ENCODE results near the gene CTSA. TPM values are rescaled to one million over a fixed set of nuclear protein-coding genes. Genes with fewer than 3 reads are reported as not detected.

Gene CTSA
- total RNA-seq, 1 experiment from 2014 or later = 109 TPM

DNA sequence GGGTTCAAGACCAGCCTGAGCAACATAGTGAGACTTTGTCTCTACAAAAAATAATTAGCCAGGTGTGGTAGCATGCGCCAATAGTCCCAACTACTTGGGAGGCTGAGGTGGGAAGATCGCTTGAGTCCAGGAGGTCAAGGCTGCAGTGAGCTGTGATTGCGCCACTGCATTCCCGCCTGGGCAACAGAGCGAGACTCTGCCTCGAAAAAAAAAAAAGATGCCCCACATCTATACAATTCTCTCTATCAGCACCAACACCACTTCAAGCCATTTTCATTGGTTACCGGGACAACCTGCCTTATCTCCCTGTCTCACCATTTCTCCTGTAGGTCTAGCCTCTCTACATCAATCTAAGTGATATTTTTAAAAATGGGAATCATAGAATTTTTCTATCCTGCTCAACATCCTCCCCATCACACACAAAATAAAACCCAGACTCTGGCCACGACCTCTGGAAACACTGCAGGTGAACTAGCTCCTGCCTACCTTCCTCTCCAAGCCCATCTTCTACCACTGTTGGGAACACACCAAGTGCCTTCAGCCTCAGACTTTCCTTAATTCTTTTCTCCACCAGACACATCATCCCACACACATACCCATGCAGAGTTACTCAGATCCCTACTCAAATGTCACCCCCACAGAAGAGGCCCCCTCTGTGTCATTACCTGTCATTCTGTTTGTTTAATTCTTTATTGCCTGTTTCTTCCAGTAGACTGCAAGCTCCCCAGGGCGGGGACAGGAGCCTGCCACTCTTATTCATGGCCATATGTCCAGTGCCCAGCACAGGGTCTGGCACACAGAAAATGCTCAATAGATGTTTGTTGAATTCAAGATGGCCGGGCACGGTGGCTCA, 30.4 kb downstream of the CTSA start (continued):
- TF ChIP-seq, protein P1, sequence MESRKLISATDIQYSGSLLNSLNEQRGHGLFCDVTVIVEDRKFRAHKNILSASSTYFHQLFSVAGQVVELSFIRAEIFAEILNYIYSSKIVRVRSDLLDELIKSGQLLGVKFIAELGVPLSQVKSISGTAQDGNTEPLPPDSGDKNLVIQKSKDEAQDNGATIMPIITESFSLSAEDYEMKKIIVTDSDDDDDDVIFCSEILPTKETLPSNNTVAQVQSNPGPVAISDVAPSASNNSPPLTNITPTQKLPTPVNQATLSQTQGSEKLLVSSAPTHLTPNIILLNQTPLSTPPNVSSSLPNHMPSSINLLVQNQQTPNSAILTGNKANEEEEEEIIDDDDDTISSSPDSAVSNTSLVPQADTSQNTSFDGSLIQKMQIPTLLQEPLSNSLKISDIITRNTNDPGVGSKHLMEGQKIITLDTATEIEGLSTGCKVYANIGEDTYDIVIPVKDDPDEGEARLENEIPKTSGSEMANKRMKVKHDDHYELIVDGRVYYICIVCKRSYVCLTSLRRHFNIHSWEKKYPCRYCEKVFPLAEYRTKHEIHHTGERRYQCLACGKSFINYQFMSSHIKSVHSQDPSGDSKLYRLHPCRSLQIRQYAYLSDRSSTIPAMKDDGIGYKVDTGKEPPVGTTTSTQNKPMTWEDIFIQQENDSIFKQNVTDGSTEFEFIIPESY (IDR thresholded peaks at IDR 0.05; ENCODE audit: extremely low read depth, insufficient replicate concordance, low read length) = no peak
- TF ChIP-seq ZFX (IDR thresholded peaks at IDR 0.05) (no peak), TCF7L2 (IDR thresholded peaks at IDR 0.05; ENCODE audit: borderline replicate concordance, extremely low read depth, insufficient read depth, insufficient read length) (no peak), EZH2phosphoT487 (IDR thresholded peaks at IDR 0.05; ENCODE audit: borderline replicate concordance) (no peak)
- TF ChIP-seq, protein P2, sequence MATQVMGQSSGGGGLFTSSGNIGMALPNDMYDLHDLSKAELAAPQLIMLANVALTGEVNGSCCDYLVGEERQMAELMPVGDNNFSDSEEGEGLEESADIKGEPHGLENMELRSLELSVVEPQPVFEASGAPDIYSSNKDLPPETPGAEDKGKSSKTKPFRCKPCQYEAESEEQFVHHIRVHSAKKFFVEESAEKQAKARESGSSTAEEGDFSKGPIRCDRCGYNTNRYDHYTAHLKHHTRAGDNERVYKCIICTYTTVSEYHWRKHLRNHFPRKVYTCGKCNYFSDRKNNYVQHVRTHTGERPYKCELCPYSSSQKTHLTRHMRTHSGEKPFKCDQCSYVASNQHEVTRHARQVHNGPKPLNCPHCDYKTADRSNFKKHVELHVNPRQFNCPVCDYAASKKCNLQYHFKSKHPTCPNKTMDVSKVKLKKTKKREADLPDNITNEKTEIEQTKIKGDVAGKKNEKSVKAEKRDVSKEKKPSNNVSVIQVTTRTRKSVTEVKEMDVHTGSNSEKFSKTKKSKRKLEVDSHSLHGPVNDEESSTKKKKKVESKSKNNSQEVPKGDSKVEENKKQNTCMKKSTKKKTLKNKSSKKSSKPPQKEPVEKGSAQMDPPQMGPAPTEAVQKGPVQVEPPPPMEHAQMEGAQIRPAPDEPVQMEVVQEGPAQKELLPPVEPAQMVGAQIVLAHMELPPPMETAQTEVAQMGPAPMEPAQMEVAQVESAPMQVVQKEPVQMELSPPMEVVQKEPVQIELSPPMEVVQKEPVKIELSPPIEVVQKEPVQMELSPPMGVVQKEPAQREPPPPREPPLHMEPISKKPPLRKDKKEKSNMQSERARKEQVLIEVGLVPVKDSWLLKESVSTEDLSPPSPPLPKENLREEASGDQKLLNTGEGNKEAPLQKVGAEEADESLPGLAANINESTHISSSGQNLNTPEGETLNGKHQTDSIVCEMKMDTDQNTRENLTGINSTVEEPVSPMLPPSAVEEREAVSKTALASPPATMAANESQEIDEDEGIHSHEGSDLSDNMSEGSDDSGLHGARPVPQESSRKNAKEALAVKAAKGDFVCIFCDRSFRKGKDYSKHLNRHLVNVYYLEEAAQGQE (IDR thresholded peaks at IDR 0.05; ENCODE audit: low read depth) = no peak
